Subcutaneous abdominal adipose tissue (tissue), 5 donors: ENCODE results near the gene CLPSL1.
A peak's percentile ranks its signal among the peaks of the same experiment; 100 is the strongest.

ENCODE experiments used
- H3K27ac ChIP-seq: one replicate; pipeline ENCODE4 v1.7.0; 2013; ENCODE audit warnings: low read depth, mild to moderate bottlenecking, inconsistent platforms, low read length, moderate library complexity
- H3K27me3 ChIP-seq, 5 donors: one replicate each; pipeline ENCODE4 v1.7.0; 2013; ENCODE audit warnings: low read length in 5 of 5, inconsistent platforms in 1 of 5; ENCODE audit not compliant: control insufficient read depth in 5 of 5, insufficient read depth in 4 of 5
- H3K36me3 ChIP-seq, 5 donors: one replicate each; pipeline ENCODE4 v1.7.0; 2013; ENCODE audit warnings: low read length in 5 of 5; ENCODE audit not compliant: control insufficient read depth in 5 of 5, insufficient read depth in 5 of 5
- H3K4me1 ChIP-seq, 5 donors: one replicate each; pipeline ENCODE4 v1.7.0; 2013; ENCODE audit warnings: low read length in 5 of 5, mild to moderate bottlenecking in 3 of 5, moderate library complexity in 1 of 5; ENCODE audit not compliant: control insufficient read depth in 5 of 5, insufficient read depth in 5 of 5
- H3K4me3 ChIP-seq, 5 donors: one replicate each; pipeline ENCODE4 v1.7.0; 2013; ENCODE audit warnings: low read length in 5 of 5, low read depth in 1 of 5
- H3K9ac ChIP-seq, 5 donors: one replicate each; pipeline ENCODE4 v1.7.0; 2013; ENCODE audit warnings: low read length in 5 of 5, mild to moderate bottlenecking in 4 of 5, moderate library complexity in 3 of 5
- H3K9me3 ChIP-seq, 5 donors: one replicate each; pipeline ENCODE4 v1.7.0; 2013; ENCODE audit warnings: low read length in 5 of 5; ENCODE audit not compliant: control insufficient read depth in 5 of 5
- donor health status: healthy.
- donor health status: healthy.
- donor health status: healthy.
- donor health status: healthy.
- donor health status: healthy.

The CLPSL1 gene

DNA sequence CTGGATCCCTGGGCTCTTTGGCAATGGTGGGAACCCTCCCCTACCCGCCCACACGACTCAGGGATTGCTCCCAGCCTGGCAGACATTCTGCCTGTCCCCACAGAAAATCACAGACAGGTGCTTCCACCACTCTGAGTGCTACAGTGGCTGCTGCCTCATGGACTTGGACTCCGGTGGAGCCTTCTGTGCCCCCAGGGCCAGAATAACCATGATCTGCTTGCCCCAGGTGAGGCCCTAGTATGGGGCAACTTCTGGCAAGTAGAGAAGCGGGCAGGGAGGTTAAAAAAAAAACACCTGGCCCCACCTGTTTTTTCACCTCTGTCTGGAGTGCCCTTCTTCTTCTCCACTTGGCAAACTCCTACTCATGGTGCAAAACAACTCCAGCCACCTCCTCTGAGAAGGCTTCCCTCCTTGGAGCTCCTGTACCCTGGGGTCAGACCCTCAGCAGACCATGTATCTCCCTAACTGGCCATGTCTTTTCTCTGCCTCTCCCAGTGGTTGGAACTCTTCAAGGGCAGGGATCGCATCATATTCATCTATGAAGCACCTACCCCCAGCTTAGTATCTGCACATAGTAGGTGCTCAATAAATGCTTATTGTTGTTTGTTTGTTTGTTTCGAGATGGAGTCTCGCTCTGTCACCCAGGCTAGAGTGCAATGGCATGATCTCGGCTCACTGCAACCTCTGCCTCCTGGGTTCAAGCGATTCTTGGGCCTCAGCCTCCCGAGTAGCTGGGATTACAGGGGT is 3.3 kb upstream of the CLPSL1 start:
- Histone ChIP-seq H3K27me3 (peaks cover 3 to 30% (median 19%) of the 10 kb centered on the region in 5 donors), H3K9me3 (no peaks in the 10 kb centered on the region), H3K27ac (no peak overlapping the region)

GRCh38 chr6:35778437-35778836 is 2.4 kb upstream of the CLPSL1 start:
- no peak overlapping the region for H3K9ac ChIP-seq
- peaks cover 0 to 10% (median 7%) of the 10 kb centered on the region in 5 donors for H3K4me1 ChIP-seq
- no peaks in the 10 kb centered on the region for H3K9me3 ChIP-seq
- no peak overlapping the region for H3K27ac ChIP-seq
- H3K4me3 ChIP-seq, result no peak overlapping the region
- H3K36me3 ChIP-seq, result no peaks in the 10 kb centered on the region
- H3K27me3 ChIP-seq, result peaks cover 3 to 30% (median 18%) of the 10 kb centered on the region in 5 donors

More for the DNA sequence above, 3.3 kb upstream of the CLPSL1 start:
- no peak overlapping the region for H3K9ac ChIP-seq
- peaks cover 0 to 10% (median 7%) of the 10 kb centered on the region in 5 donors for H3K4me1 ChIP-seq
- H3K36me3 ChIP-seq, result no peaks in the 10 kb centered on the region
- H3K4me3 ChIP-seq, result no peak overlapping the region

GRCh38 chr6:35781290-35781689 is 471 bp downstream of the CLPSL1 start:
- Histone ChIP-seq H3K9me3 (no peaks in the 10 kb centered on the region), H3K27ac (no peak overlapping the region), H3K9ac (no peak overlapping the region), H3K36me3 (no peaks in the 10 kb centered on the region), H3K4me1 (peaks cover 0 to 7% (median 5%) of the 10 kb centered on the region in 5 donors), H3K27me3 (peaks cover 6 to 24% (median 12%) of the 10 kb centered on the region in 5 donors), H3K4me3 (no peak overlapping the region)

- no peak overlapping the region for H3K4me3 ChIP-seq
- H3K27ac ChIP-seq, result no peak overlapping the region
- peaks cover 15 to 33% (median 18%) of the 10 kb centered on the region in 5 donors for H3K27me3 ChIP-seq
- no peaks in the 10 kb centered on the region for H3K36me3 ChIP-seq
- H3K9me3 ChIP-seq, result no peaks in the 10 kb centered on the region
- peaks cover 0 to 6% (median 0%) of the 10 kb centered on the region in 5 donors for H3K4me1 ChIP-seq
- no peak overlapping the region for H3K9ac ChIP-seq
These were observed 1.6 kb downstream of the CLPSL1 start for GRCh38 chr6:35782424-35782823.

DNA sequence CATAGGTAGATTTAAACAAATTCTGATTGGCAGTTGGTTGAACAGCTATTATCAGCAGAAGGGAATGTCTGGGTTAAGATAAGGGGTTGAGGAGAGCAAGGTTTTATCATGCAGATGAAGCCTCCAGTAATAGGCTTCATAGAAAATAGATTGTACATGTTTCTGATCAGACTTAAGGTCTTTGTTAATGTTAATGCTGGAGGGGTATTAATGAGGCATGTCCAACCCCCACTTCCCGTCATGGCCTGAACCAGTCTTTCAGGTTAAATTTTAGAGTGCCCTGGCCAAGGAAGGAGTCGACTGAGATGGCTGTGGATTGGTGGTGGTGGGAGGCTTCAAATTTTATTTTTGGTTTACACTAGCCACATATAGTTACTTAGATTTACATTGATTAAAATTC is 3.4 kb downstream of the CLPSL1 start:
- Histone ChIP-seq H3K27ac (no peak overlapping the region), H3K9ac (no peak overlapping the region), H3K36me3 (no peaks in the 10 kb centered on the region), H3K4me1 (peaks cover 0 to 6% (median 0%) of the 10 kb centered on the region in 5 donors), H3K4me3 (no peak overlapping the region), H3K9me3 (no peaks in the 10 kb centered on the region), H3K27me3 (peaks cover 18 to 34% (median 27%) of the 10 kb centered on the region in 5 donors)

DNA sequence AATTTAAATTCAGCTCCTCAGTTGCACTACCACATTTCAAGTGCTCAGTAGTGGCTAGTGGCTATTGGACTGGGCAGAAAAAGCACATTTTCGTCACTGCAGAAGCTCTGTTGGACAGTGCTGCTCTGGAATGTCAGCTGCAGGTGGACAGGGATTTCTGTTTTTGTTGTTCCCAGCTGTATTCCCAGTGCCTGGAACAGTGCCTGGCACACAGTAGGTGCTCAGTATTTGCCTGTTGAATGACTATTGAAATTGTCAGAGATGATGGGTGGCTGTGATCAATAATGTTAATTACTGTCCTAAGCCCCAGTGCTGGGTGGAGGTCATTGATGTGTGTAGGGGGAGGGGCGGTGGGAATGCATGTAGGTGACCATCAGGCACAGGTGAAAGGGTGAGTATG is 5.5 kb downstream of the CLPSL1 start:
- Histone ChIP-seq H3K9me3 (no peaks in the 10 kb centered on the region), H3K27me3 (peaks cover 18 to 28% (median 24%) of the 10 kb centered on the region in 5 donors), H3K27ac (no peak overlapping the region), H3K36me3 (no peaks in the 10 kb centered on the region), H3K4me1 (peaks cover 0 to 6% (median 0%) of the 10 kb centered on the region in 5 donors), H3K9ac (no peak overlapping the region), H3K4me3 (no peak overlapping the region)

- peak overlapping the region in 1 of 5 donors; percentile 29 for H3K4me3 ChIP-seq
- H3K4me1 ChIP-seq, result peaks cover 0 to 6% (median 0%) of the 10 kb centered on the region in 5 donors
- H3K9me3 ChIP-seq, result no peaks in the 10 kb centered on the region
- H3K27me3 ChIP-seq, result peaks cover 18 to 28% (median 24%) of the 10 kb centered on the region in 5 donors
- H3K9ac ChIP-seq, result no peak overlapping the region
- no peak overlapping the region for H3K27ac ChIP-seq
- no peaks in the 10 kb centered on the region for H3K36me3 ChIP-seq
These were observed 6.0 kb downstream of the CLPSL1 start for GRCh38 chr6:35786810-35787209.

GRCh38 chr6:35787266-35788218 is 6.7 kb downstream of the CLPSL1 start:
- H3K9ac ChIP-seq, result no peak overlapping the region
- peaks cover 18 to 25% (median 24%) of the 10 kb centered on the region in 5 donors for H3K27me3 ChIP-seq
- H3K27ac ChIP-seq, result no peak overlapping the region
- peaks cover 0 to 6% (median 0%) of the 10 kb centered on the region in 5 donors for H3K4me1 ChIP-seq
- H3K36me3 ChIP-seq, result no peaks in the 10 kb centered on the region
- H3K4me3 ChIP-seq, result peak overlapping the region in 1 of 5 donors; percentile 29
- no peaks in the 10 kb centered on the region for H3K9me3 ChIP-seq

- no peak overlapping the region for H3K27ac ChIP-seq
- no peaks in the 10 kb centered on the region for H3K36me3 ChIP-seq
- H3K9ac ChIP-seq, result no peak overlapping the region
- peaks cover 18 to 27% (median 23%) of the 10 kb centered on the region in 5 donors for H3K27me3 ChIP-seq
- H3K4me1 ChIP-seq, result peaks cover 0 to 6% (median 0%) of the 10 kb centered on the region in 5 donors
- no peak overlapping the region for H3K4me3 ChIP-seq
- H3K9me3 ChIP-seq, result no peaks in the 10 kb centered on the region
These were observed 7.7 kb downstream of the CLPSL1 start for GRCh38 chr6:35788423-35788982.
